GM18951 (cell line): ENCODE results near the gene JAG2.

Source experiments
- POLR2A ChIP-seq: IDR thresholded peaks from 4 replicates; pipeline ENCODE4 v1.6.1; 2011; ENCODE audit warnings: mild to moderate bottlenecking; ENCODE audit not compliant: insufficient read length, insufficient read depth; ENCODE audit errors: extremely low read depth
- in situ Hi-C: fragments of 300-500 bp; cut with MboI; formaldehyde crosslinking; loops from one replicate; pipeline ENCODE4 v1.12.0; 2022; ENCODE audit warnings: low sequenced_read_pairs, mixed read lengths, inconsistent platforms; ENCODE audit not compliant: unreplicated experiment

The JAG2 gene

GRCh38 chr14:105173901-105174894 is 5.6 kb upstream of the JAG2 start:
- in situ Hi-C loops: no loop called here
- no peak for TF ChIP-seq POLR2A

DNA sequence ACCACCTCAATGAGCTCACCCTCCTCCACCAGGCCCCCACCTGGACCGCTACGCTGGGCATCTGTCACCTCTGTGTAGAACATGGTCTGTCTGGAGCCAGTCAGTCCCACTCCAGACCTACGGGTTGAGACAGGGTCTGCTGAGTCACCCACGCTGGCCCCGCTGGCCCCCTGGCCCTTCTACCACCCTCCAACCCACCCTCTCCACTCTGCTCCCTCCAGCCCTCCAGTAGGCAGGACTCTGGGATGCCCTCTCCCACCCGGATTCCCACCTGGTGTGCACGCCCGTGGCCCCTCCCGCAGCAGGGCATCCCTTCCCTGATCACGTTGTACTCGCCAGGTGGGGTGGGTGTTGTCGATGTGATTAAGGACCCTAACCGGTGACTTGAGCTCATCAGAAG is 4.6 kb upstream of the JAG2 start:
- TF ChIP-seq POLR2A: no peak
- in situ Hi-C loops: no loop called here

GRCh38 chr14:105172476-105172875 is 3.9 kb upstream of the JAG2 start:
- no peak for TF ChIP-seq POLR2A
- in situ Hi-C loops: no loop called here

GRCh38 chr14:105171004-105171673 is 2.6 kb upstream of the JAG2 start:
- in situ Hi-C loops: no loop called here
- no peak for TF ChIP-seq POLR2A

GRCh38 chr14:105169776-105170655 is 1.4 kb upstream of the JAG2 start:
- in situ Hi-C loops: loop anchor here (10.0 kb wide), 1 partner anchor 75 kb away; no protein-coding TSS in a partner anchor

GRCh38 chr14:105168979-105169507 is 467 bp upstream of the JAG2 start:
- no peak for TF ChIP-seq POLR2A
- in situ Hi-C loops: loop anchor here (10.0 kb wide), 1 partner anchor 74 kb away; no protein-coding TSS in a partner anchor

More at GRCh38 chr14:105169776-105170655, 1.4 kb upstream of the JAG2 start:
- no peak for TF ChIP-seq POLR2A

DNA sequence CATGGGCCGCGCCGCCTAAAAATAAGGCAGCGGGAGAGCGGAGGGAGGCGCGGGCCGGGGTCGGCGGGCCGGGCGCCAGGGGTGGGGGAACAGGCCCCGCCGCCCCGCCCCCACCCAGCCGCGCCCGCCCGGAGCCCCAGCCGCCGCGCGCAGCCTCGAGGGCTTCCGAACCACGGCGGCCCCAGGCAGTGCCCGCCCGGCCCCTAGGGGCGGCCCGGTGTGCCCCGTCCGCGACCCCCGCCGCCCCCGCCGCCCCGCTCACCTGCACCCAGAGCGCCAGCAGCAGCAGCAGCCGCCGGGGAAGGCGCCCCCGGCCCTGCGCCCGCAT is 519 bp downstream of the JAG2 start:
- no peak for TF ChIP-seq POLR2A
- in situ Hi-C loops: loop anchor here (10.0 kb wide), 1 partner anchor 73 kb away; no protein-coding TSS in a partner anchor

- in situ Hi-C loops: loop anchor here (10.0 kb wide), 1 partner anchor 73 kb away; no protein-coding TSS in a partner anchor
- TF ChIP-seq POLR2A: no peak
Measured at GRCh38 chr14:105167303-105168092, 1.1 kb downstream of the JAG2 start.

DNA sequence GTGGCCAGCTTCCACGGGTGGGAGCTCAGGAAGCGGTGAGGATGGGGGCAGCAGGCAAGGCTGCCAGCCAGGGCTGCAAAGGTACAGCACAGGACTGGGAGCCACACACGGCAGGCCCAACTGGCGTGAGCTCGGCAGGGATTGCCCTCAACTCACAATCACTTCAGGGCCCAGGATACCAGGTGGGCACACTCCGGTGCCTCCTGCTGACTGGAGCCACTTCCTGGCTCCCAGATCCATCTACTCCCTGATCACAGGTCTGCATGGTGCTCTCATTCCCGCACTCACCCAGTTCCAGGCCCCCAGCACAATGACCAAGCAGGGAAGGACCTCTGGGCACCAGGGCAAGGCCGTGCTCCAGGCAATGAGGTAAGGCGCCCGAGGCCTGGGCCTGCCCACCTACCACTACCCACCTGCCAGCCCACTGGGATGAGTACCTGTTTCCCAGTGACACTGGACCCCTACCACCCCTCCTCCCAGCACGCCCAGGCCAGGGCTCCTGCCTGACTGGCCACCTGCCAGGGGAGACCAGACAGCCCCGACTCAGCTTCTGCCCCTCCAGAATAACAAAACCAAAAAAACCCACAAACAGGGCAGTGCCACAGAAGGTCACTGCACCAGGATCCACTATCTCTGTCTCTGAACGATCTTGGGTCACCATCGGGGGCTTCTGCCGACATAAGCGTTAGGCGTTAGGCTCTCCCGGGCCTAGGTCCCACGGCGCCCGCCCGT is 1.8 kb downstream of the JAG2 start:
- in situ Hi-C loops: loop anchor here (10.0 kb wide), 1 partner anchor 72 kb away; no protein-coding TSS in a partner anchor
- no peak for TF ChIP-seq POLR2A

- TF ChIP-seq POLR2A: no peak
- in situ Hi-C loops: loop anchor here (10.0 kb wide), 1 partner anchor 71 kb away; no protein-coding TSS in a partner anchor
Measured at GRCh38 chr14:105165761-105166485, 2.7 kb downstream of the JAG2 start.

DNA sequence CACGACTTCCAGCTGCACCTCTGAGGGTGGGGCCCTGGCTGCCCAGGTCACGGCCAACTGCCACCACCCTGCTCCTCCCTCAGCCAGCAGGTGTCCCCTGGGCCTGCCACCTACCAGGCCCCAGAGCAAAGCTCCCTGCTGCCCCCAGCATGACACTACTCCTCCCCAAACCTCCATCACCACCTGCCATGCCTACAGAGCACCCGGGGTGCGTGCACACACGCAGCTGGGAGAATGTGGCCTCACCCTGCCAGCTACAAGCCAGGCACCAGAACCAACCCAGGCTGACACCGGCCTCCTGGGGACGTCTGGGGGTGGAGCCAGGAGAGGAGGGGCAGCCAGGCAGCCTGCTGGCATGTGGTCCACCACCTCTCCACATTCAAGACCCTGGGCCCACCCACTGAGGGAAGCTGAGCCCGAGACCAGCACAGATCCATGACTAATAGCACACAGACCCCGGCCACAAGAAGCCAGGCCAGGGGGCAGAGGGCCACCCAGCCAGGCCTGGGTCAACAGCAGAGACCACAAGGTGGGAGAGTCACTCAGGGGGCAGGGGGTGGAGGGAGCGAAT is 3.4 kb downstream of the JAG2 start:
- TF ChIP-seq POLR2A: no peak
- in situ Hi-C loops: loop anchor here (10.0 kb wide), 1 partner anchor 70 kb away; no protein-coding TSS in a partner anchor
